ENCODE data around the gene SMIM28.
A peak's percentile ranks its signal among the peaks of the same experiment; 100 is the strongest.
"Not testable (repeated sequence)": the region's sequence is repeated elsewhere in the genome, so short reads cannot be mapped to it uniquely, and the experiment has no call there.

SMIM28 gene

DNA sequence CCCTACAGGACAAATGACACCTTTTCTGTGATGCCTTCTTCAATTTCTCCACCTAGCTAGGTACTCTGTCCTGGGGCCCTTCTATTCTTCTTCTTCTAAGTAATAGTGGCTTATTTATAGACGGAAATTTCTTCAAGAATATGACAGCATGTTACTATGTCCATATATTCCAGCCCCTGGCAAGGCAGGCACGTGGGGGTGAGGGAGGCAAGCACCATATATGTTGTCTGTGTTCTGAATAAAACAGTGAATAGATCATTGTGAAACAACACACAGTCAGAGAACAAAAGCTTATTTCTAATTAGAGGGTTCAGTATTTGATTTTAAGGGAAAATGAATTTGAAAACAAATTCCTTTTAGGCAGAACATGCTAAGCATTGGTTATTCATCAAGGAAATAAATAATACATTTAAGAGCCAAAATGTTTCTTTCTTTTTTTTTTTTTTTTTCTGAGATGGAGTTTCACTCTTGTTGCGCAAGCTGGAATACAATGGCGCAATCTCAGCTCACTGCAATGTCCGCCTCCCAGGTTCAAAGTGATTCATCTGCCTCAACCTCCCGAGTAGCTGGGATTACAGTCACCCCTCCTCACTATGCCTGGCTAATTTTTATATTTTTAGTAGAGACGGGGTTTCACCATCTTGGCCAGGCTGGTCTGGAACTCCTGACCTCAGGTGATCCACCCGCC is 32.5 kb downstream of the SMIM28 start:
- DNase-seq, result no peak

DNA sequence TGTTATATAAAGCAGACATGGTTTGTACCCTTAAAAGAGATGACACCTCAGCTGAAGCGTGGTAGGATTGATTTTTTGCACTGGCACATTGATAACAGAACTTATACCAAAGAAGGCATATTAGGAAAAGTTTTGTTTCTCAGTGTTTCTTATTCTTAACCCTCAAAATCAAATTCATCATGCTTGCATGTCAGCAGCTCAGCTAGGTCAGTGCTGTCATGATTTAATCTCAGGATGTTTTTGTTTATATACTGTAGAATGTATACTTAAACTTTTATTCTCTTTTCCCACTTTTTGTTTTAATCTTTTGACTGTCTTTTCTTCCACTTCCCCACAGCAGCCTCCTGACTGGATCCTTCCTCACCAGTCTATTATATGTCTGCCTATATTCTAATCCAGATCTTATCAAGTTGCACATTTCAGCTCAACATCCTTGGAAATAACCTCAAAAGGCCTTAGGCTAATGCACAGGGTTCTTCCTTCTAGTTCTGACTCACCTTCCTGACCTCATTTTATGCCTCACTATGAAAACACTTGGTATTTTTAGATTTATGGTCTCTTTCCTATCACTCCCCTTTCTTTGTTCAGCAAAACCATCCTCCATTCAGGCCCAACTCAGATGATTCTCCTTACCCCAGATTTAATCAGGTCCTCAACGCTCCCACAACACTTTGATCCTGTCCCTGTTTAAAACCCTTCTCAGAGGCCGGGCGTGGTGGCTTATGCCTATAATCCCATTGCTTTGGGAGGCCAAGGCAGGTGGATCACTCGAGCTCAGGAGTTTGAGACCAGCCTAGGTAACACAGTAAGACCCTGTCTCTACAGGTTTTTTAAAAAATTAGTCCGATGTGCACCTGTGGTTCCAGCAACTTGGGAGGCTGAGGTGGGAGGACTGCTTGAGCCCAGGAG is 33.5 kb downstream of the SMIM28 start:
- no peak for DNase-seq

DNA sequence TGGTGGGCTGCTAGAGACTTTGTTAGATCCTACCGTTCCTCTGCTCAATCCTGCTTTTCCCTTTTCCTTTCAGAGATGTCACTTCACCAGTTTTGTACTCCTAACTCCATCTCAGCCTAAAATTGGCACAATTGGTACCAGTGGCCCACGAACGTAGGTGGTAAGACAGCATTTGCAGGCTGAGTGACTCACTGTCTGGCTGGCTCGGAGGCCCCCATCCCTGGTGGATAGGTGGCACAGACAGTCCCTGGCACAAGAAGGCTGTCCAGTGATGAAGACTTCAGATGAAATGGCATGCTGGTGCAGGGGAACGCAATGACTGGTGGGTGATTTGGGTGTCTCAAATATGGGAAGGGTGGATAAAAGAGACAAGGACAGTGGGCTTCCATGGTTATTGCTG is 37.4 kb downstream of the SMIM28 start:
- no peak for DNase-seq

DNA sequence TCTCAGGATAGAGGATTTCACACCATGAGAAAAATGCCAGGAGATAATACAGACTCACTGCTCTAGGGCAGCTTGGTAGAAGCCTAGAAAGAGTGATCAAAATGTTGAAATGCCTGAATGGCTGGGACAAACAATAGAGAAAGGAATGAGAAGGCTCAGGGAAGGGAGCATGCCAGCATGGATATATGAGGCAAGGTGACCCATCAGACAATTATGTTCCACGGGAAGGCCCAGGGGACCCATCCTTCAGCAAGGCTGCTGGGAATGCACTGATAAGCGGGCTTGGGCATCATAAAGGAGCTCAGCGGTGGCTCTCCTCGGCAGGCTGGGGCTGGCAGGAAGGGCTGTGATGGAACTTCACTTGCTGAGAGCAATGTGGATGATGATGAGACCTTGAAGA is 38.5 kb downstream of the SMIM28 start:
- DNase-seq, result no peak

DNA sequence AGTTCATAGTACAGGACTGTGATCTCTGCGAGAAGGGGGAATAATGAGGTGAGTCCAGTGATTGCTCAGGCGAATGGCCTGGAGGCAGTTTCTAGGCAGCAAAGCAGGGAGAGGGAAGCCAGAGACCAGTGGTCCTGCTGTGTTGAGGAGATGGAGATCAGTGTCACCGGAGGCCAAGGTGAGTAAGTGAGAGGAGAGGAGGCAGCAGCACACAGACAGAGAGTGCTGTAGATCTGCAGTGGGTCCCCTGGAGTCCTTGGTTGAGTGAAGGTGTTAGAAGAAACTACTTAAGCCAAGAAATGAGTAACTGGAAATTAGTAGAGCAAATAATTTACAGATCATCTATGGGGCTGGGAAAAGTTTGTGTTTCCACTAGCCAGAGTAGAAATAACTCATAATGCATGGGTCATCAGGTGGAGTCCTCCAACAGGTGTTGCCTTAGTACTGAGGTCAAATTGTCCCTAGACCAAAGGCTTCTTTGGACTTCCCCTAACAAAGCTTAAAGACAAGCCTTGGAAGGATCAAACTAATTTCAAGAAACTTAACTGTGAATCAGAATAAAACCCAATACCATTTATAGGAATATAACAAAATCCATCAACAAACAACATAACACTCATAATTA is 39.9 kb downstream of the SMIM28 start:
- no peak for DNase-seq

DNA sequence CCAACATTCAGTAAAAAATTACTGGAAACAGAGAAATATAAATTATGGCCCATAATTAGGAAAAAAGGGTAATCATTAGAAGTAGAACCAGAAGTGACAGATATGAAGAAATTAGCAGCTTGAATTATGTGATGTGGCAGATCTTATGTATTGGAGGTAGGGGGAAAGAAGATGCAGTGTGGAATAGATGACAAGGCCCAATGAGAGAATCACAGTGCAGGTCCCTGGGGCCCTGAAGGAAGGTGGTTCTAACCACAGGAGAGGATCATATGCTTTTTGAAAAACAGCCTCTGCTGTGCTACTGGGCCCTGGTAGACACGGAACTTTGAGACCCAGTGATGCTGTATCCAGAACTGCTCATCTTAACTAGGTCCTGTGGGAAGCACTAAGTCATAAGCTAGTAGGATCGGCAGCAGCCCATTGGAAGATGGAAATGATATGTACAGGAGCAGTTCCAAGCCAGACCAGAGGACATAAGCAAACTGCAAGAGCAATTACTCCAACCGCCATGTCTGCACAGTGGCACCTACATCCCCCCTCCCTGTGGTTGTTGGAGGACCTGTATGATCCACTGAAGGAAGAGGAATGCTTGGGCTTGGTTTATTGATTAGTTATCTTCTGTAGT is 40.5 kb downstream of the SMIM28 start:
- DNase-seq, result no peak

DNA sequence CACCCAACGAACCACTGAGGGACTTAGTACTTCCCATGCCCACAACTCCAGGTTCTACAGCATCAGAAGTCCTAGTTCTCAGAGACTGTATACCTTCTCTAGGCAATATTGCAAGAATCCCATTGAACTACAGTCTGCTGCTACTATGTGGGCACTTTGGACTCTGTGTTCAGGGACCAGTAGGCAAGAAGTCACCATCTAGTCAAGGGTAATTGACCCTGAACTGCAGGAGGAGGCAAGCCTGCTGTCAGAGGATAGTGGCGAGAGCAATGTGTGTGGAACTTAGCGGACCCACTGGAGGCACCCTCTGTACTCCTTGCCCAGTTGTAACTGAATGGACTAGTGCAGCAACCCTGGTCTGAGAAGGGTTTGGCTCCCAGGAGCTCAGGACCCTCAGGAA is 42.1 kb downstream of the SMIM28 start:
- DNase-seq, result no peak

DNA sequence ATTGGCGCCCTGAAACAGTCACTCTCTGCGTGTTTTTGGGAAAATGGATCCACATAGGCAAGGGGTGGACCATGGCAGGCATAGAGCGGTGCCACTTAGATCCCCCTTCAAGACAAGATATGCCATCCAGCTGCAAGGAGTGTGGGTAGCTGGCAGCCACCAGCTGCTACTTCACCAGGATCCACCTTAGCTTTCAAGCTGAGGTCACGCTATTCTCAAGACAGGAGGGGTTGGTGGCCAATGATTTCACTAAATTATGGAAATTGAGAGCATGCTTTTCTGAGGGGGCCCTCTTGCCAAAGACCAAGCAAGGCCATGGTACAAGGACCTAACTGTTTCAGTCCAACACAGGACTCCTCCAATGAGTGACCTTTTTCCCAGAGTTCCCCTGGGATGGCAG is 42.7 kb downstream of the SMIM28 start:
- no peak for DNase-seq

DNA sequence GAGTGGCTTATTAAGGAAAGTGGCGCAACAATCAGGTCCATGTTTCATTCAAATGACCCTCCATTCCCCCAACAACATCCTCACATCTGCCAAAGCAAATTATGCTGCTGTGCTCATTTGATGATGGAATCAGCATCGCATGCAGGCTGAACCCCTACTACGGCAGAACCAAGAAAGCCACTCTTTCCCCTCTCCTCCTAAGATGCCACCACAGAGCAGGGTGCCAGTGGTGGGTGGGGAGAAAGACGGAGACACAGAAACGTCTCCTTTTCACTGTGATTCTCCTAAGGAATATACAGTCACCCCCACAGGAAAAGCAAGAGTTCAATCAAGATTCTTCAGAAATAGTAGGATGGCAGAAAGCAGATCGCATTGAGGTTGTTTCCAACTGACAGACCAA is 43.4 kb downstream of the SMIM28 start:
- no peak for DNase-seq

DNA sequence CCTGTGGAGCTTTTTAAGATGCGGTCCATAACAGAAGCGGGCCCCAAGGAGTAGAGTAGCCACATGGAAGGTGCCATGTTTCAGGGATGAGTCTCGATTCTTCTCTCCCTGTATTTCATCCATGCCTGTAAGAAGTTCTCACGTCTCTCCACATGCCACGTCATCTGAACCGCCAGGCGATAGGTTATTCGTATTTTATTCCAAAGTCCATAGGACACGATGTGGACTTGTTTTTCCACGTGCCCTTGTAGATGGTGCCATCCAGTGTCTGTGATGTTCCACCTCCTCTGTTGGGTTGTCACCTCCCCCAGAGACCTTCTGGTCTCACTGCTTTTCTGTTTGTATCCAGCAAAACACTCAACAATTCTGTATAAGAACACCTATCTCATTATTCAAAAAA is 43.9 kb downstream of the SMIM28 start:
- no peak for DNase-seq

DNA sequence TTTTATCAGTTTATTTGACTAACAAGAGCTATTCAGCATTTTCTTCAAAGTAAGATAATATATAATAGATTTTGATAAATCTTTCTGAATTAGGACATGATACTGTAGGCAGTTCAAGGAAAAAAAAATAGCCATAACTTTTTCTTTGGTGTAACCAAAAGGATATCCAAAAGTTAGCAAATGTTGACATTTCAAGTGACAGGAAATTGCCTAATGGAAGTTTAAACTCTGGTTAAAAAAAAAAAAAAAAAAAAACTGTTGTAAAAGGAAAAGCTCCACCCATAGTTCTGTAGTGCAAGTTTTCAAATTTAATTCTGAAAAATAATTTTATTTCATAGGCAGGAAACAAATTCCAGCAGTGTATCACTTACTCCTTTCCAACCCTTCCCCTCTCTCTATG is 45.2 kb downstream of the SMIM28 start:
- no peak for DNase-seq

DNA sequence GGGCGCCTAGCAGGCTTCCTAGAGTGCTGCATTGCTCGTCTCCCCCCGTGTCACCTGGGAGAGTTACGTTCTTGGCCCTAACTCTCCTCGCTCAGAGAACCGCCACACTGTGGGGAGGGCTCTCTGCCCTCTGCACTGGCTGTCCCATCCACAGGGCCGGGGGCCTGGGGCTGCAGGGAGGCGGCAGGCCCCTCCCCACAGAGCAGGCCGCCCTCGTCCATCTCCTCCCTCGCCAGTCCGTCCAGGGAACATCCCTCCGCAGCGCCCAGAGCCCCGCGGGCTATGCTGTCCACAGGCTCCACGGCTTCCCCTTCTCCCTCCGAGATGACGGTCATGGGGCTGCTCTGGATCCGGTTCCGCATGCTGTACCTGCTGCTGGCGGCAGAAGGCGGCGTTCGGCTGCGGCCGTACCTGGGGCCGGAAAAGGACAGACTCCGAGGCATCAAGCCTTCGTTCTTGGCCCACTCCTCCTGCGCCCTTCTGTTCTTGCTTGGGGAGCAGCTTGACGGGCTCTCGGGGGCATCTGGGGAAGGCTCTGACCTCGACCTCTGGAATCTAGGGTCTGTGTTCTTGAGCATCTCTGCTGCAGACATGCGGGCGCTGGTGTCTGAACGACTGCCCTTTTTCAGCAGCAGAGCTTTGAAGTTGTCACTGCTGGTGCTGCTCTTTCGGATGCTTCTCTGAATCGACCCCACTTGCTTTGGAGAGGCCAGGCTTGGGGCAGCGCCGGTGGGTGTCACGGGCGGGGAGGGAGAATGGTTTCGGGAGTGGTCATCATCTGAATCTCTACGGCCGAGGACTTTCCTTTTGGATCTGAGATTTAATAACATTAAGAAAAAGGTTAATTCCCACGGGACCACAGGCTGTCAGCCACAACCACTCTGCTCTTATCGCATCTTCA is 46.5 kb downstream of the SMIM28 start:
- DNase-seq, result no peak

DNA sequence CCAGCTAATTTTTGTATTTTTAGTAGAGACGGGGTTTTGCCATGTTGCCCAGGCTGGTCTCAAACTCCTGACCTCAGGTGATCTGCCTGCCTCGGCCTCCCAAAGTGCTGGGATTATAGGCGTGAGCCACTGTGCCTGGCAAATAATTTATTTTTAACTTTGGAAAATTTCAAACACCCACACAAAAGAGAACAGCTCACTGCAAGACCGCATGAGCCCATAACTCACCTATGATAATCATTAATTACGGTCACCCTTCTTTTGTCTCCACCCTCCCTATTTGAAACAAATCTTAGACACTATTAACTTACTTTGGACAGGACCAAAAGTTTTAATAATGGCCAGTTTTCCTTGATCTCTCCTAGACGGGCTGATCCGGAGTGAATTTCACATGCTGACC is 47.6 kb downstream of the SMIM28 start:
- not testable (repeated sequence) for DNase-seq

DNA sequence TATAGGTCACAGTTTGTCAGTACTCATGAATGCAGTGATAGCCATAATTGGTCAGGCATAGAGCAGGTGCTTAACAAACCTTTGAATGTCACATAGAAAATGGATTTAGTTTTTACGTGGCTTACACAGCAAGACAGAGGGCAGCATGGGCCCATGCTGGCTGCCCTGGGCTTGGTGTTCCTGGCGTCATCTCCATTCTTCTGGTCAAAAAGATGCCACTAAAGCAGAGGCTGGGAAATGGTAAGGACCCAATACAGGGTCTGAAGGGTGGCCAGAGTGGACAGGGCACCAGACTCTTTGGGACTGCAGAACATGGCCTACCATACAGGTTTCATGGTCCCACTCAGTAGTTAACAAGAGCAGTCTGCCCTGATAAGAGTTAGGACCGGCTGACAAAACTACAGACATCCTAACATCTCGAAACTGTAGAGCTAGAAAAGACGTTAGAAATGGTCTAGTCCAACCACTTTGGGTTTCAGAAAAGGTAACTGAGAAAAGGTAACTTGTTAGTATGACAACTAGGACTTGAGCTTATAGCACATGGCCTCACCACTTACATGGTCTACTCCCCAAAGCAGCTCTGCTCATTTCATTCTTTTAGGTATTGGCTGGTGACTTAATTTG is 48.9 kb downstream of the SMIM28 start:
- no peak for DNase-seq

DNA sequence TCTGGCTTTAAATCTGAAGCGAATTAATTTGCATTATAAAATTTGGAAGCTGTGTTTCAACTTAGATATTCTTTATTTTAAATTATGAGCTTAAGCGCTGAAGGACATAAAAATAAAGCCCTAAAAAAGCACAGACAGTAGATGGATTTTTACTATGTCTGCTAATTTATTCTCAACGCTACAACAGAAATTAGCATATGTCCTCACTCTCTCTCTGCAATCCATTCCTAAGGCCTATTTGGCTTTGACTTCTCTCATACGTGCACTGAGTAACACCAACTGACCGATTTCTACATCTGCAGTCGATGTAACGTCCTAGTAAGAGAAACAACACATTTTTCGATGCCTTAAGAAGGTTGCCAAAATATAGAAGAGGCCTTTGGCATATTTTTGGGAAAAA is 50.0 kb downstream of the SMIM28 start:
- no peak for DNase-seq

DNA sequence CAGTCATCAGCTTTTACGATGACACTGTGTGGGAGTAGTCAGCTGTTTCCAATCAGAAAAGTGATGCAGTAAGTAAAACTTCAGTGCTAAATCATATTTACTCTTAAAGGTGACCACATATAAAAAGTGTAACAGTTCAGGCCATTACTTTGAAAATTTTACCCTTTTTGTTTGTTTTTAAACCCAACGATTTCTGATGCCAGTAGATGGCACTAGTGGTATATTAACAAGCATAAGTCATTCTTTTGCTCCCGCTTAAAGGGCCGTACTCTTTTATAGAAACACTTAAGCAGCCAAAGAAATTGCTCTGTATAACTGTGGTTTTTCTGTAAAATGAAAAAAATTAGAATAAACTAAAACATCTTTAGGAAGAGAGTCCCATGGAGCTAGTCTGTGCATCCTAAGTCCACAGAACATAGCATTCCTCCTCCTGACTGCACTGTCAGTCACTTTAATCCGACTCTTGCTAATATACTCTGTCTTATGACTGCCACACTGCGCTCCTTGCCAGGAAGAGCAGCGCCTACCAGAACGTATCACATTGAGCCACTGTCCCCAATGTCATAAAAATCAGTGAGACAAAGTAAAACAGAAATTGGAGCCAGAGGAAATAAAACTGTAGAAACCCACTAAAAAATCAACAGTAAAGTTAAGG is 51.4 kb downstream of the SMIM28 start:
- DNase-seq, result peak; percentile 18

DNA sequence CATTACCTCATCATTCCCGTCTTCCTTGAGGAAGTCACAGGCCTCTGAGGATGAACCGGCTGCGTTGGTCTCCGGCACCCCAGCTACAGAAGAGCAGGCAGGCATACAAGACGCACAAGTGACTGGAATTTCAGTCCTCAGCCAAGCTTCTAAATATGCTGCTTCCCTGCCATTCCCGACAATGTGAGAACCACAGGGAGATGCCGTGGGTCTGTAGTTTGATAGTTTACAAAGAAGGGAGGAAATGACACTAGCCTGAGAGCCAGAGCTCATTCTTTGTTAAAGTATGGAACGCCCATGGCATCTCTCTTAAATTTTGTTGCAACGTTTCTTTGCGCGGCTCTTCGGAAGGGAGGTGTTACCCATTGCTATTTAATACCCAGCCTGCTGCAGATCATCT is 52.1 kb downstream of the SMIM28 start:
- DNase-seq, result no peak

DNA sequence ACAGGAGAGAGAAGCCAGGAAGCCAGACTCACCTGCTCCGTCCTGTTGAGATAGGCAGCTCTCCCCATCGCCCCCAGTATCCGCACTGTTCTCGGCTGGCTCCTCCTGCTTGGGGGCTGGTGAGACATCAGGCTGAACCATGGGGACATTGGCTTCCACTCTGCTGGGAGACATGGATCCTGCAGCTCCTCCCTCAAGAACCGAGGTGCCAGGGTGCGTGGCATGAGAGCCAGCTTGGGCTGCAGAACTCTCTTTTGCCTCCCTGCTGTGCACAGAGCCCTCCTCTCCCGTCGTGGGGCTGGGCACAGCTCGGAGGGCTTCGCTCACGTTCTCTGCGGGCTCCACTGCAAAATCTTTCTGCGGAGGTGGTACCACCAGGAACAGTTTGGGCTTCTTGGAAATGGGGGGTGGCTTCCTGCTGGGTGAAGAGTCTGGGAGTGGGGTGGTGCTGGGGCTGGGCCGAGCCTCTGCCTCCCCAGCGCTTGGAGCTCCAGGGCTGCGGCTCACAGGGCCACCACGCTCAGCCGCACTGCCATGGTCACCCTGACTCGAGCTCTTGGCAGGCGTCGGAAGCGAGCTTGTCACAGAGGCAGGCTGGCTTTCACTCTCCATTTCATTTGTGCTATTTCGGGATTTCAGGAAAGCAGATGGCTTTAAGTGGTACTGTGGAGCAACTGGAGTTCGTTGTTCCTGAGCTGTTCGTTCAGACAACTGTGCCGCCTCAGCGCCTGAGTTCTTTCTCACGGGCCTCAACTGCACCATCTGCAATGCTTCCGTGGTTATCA is 52.8 kb downstream of the SMIM28 start:
- DNase-seq, result no peak

DNA sequence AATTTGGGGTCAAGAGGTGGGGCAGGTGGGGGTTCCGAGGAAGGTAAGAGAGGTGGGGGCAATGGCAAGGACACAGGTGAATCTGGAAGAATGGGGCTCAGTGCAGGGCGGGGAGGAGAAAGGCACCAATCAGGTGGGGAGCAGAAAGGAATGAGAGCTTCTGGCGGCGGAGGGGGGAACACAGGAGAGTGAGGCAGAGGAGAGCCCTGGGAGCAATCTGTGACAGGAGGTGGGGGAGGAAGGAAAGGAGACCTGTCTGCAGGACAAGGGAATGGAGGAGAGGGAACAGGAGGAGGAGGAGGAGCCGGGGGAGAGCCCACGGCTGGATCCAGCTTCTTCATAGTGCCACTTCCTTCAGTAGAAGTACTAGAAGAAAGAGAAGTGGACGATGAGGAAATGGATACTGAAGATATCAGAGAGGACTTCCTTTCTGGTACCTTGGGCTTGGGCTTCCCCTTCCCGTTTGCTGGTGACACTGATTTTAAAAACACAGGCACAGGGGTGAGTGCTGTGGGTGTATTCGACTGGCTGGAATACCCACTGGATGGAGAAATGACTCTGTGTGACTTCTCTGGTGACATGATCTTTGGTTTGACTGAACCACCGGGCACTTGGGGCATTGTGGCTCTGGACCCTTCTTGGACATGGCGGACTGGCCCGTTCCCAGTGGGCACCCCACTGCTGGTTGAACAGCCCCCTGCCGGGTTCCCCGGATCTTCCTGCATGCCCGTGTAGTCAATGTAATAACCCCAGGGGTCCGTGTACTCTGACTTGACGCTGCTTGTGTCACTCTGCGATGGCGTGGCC is 53.8 kb downstream of the SMIM28 start:
- DNase-seq, result no peak

DNA sequence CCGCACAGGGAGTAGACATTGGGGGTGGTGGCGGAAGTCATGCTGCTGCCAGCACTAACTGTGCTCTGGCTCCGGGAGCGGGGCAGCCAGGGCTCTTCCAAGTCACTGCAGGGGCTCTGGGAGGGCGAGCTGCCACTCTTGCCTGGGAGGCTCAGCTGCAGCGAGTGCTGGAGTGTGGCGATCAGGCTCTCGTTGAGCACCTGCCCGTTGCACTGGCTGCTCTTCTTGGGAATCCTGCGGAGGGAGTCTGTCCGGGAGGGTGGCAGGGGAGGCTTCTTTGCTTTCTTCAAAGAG is 54.3 kb downstream of the SMIM28 start:
- DNase-seq, result no peak
